Nephron (organoid): ENCODE measurements around the gene ALDH5A1.

Source experiments
- H3K27ac Mint-ChIP-seq, 3 experiments: 2 replicates each; pipeline ENCODE4 v1.8.0; 2020; ENCODE audit warnings: mixed read lengths in 3 of 3, mild to moderate bottlenecking in 2 of 3, moderate library complexity in 1 of 3
- H3K27me3 Mint-ChIP-seq: 2 replicates; pipeline ENCODE4 v1.8.0; 2021; ENCODE audit warnings: low read depth, mild to moderate bottlenecking, moderate library complexity, mixed read lengths
- H3K36me3 Mint-ChIP-seq: 2 replicates; pipeline ENCODE4 v1.8.0; 2020; ENCODE audit warnings: low read depth, mixed read lengths
- H3K4me1 Mint-ChIP-seq: 2 replicates; pipeline ENCODE4 v1.8.0; 2020; ENCODE audit warnings: mixed read lengths
- H3K4me3 Mint-ChIP-seq, 3 experiments: 2 replicates each; pipeline ENCODE4 v1.8.0; 2020; ENCODE audit warnings: mild to moderate bottlenecking in 3 of 3, mixed read lengths in 3 of 3, moderate library complexity in 2 of 3
- H3K9me3 Mint-ChIP-seq: 2 replicates; pipeline ENCODE4 v1.8.0; 2020; ENCODE audit warnings: mixed read lengths
- CTCF ChIP-seq, 3 experiments: fragments of 200-600 bp; sonication (generic); IDR thresholded peaks; one replicate each; pipeline ENCODE4 v1.5.0; 2021; ENCODE audit warnings: antibody characterized with exemption in 3 of 3; ENCODE audit not compliant: unreplicated experiment in 3 of 3

The ALDH5A1 gene

GRCh38 chr6:24522228-24523176, 27.7 kb downstream of the ALDH5A1 start:
- no peak overlapping the region for H3K4me3 Mint-ChIP-seq
- no peaks in the 10 kb centered on the region for H3K9me3 Mint-ChIP-seq
- peaks cover 6% of the 10 kb centered on the region for H3K4me1 Mint-ChIP-seq
- H3K27me3 Mint-ChIP-seq: no peaks in the 10 kb centered on the region
- TF ChIP-seq CTCF (IDR thresholded peaks at IDR 0.05; ENCODE audit: unreplicated experiment in 3 of 3): no peak
- H3K36me3 Mint-ChIP-seq: peaks cover 15% of the 10 kb centered on the region
- H3K27ac Mint-ChIP-seq: peak overlapping the region; percentile 68 to 92 (median 72)

GRCh38 chr6:24524329-24524728, 29.6 kb downstream of the ALDH5A1 start:
- Mint-ChIP-seq H3K9me3 (no peaks in the 10 kb centered on the region), H3K36me3 (peaks cover 13% of the 10 kb centered on the region), H3K27me3 (no peaks in the 10 kb centered on the region), H3K4me3 (no peak overlapping the region), H3K27ac (no peak overlapping the region), H3K4me1 (peaks cover 6% of the 10 kb centered on the region)
- TF ChIP-seq CTCF (IDR thresholded peaks at IDR 0.05; ENCODE audit: unreplicated experiment in 3 of 3): no peak

- no peaks in the 10 kb centered on the region for H3K9me3 Mint-ChIP-seq
- peaks cover 13% of the 10 kb centered on the region for H3K36me3 Mint-ChIP-seq
- peak; percentile 54 to 56 (median 55) for TF ChIP-seq CTCF (IDR thresholded peaks at IDR 0.05; ENCODE audit: unreplicated experiment in 3 of 3)
- no peak overlapping the region for H3K4me3 Mint-ChIP-seq
- no peak overlapping the region for H3K27ac Mint-ChIP-seq
- H3K27me3 Mint-ChIP-seq: no peaks in the 10 kb centered on the region
- peaks cover 6% of the 10 kb centered on the region for H3K4me1 Mint-ChIP-seq
These were observed 30.0 kb downstream of the ALDH5A1 start for GRCh38 chr6:24524805-24525204.

- no peak overlapping the region for H3K4me3 Mint-ChIP-seq
- no peak overlapping the region for H3K27ac Mint-ChIP-seq
- no peaks in the 10 kb centered on the region for H3K27me3 Mint-ChIP-seq
- no peak for TF ChIP-seq CTCF (IDR thresholded peaks at IDR 0.05; ENCODE audit: unreplicated experiment in 3 of 3)
- no peaks in the 10 kb centered on the region for H3K4me1 Mint-ChIP-seq
- H3K9me3 Mint-ChIP-seq: no peaks in the 10 kb centered on the region
- peaks cover 41% of the 10 kb centered on the region for H3K36me3 Mint-ChIP-seq
These were observed 35.2 kb downstream of the ALDH5A1 start for GRCh38 chr6:24529985-24530384.

- H3K27ac Mint-ChIP-seq: no peak overlapping the region
- H3K36me3 Mint-ChIP-seq: peaks cover 39% of the 10 kb centered on the region
- H3K4me3 Mint-ChIP-seq: no peak overlapping the region
- no peak for TF ChIP-seq CTCF (IDR thresholded peaks at IDR 0.05; ENCODE audit: unreplicated experiment in 3 of 3)
- no peaks in the 10 kb centered on the region for H3K4me1 Mint-ChIP-seq
- no peaks in the 10 kb centered on the region for H3K27me3 Mint-ChIP-seq
- H3K9me3 Mint-ChIP-seq: no peaks in the 10 kb centered on the region
These were observed 39.6 kb downstream of the ALDH5A1 start for GRCh38 chr6:24534329-24534728.

- no peaks in the 10 kb centered on the region for H3K27me3 Mint-ChIP-seq
- H3K27ac Mint-ChIP-seq: no peak overlapping the region
- H3K4me3 Mint-ChIP-seq: no peak overlapping the region
- no peaks in the 10 kb centered on the region for H3K4me1 Mint-ChIP-seq
- no peaks in the 10 kb centered on the region for H3K9me3 Mint-ChIP-seq
- peaks cover 34% of the 10 kb centered on the region for H3K36me3 Mint-ChIP-seq
- TF ChIP-seq CTCF (IDR thresholded peaks at IDR 0.05; ENCODE audit: unreplicated experiment in 3 of 3): no peak
These were observed 40.4 kb downstream of the ALDH5A1 start for GRCh38 chr6:24535210-24535609.
